ENCODE results near the gene AIDA. TPM values are rescaled to one million over a fixed set of nuclear protein-coding genes. Genes with fewer than 3 reads are reported as not detected.

The AIDA gene
- total and polyA plus RNA-seq, 4 donors: 35.1 to 97.2 (median 62.2) TPM

GRCh38 chr1:222629921-222630535 is 82.3 kb downstream of the AIDA start:
- H3K36me3 ChIP-seq (ENCODE audit: control insufficient read depth in 4 of 4, insufficient read depth in 4 of 4, low read length in 4 of 4): peaks cover 8 to 34% (median 20%) of the 10 kb centered on the region in 4 donors
- ATAC-seq (ENCODE audit: insufficient read depth, low FRiP score): no peak
- H3K27ac ChIP-seq (ENCODE audit: low read depth in 1 of 2, low read length in 1 of 2): no peak overlapping the region

GRCh38 chr1:222627232-222627631 is 85.1 kb downstream of the AIDA start:
- Histone ChIP-seq H3K9ac (ENCODE audit: insufficient read depth in 1 of 2, low read length in 2 of 2) (no peak overlapping the region), H3K27me3 (ENCODE audit: control insufficient read depth in 3 of 3, insufficient read depth in 3 of 3, low read length in 2 of 3) (no peaks in the 10 kb centered on the region), H3K9me3 (ENCODE audit: control insufficient read depth in 4 of 4, insufficient read depth in 3 of 4, low read length in 3 of 4) (no peaks in the 10 kb centered on the region), H3K4me1 (ENCODE audit: control insufficient read depth in 5 of 5, insufficient read depth in 5 of 5, low read length in 5 of 5) (no peaks in the 10 kb centered on the region), H3K27ac (ENCODE audit: low read depth in 1 of 2, low read length in 1 of 2) (peak overlapping the region in 1 of 2 donors; percentile 46), H3K4me3 (no peak overlapping the region), H3K36me3 (ENCODE audit: control insufficient read depth in 4 of 4, insufficient read depth in 4 of 4, low read length in 4 of 4) (peaks cover 9 to 32% (median 22%) of the 10 kb centered on the region in 4 donors)
- no peak for TF ChIP-seq CTCF (IDR thresholded peaks at IDR 0.05; ENCODE audit: control extremely low read depth, extremely low read depth)
- no peak for ATAC-seq (ENCODE audit: insufficient read depth, low FRiP score)
- WGBS, 2 donors: 87 to 94% methylated on average over 6 of the region's 6 CpGs
- DNase-seq: no peak

More at GRCh38 chr1:222629921-222630535, 82.3 kb downstream of the AIDA start:
- Histone ChIP-seq H3K9ac (ENCODE audit: insufficient read depth in 1 of 2, low read length in 2 of 2) (no peak overlapping the region), H3K4me3 (no peak overlapping the region), H3K4me1 (ENCODE audit: control insufficient read depth in 5 of 5, insufficient read depth in 5 of 5, low read length in 5 of 5) (no peaks in the 10 kb centered on the region), H3K27me3 (ENCODE audit: control insufficient read depth in 3 of 3, insufficient read depth in 3 of 3, low read length in 2 of 3) (no peaks in the 10 kb centered on the region), H3K9me3 (ENCODE audit: control insufficient read depth in 4 of 4, insufficient read depth in 3 of 4, low read length in 3 of 4) (no peaks in the 10 kb centered on the region)
- WGBS, 2 donors: 92 to 96% methylated on average over 7 of the region's 7 CpGs
- no peak for TF ChIP-seq CTCF (IDR thresholded peaks at IDR 0.05; ENCODE audit: control extremely low read depth, extremely low read depth)
- no peak for DNase-seq

GRCh38 chr1:222624214-222624613 is 88.1 kb downstream of the AIDA start:
- peaks cover 0 to 5% (median 4%) of the 10 kb centered on the region in 5 donors for H3K4me1 ChIP-seq (ENCODE audit: control insufficient read depth in 5 of 5, insufficient read depth in 5 of 5, low read length in 5 of 5)
- DNase-seq (no peak), ATAC-seq (ENCODE audit: insufficient read depth, low FRiP score) (no peak)
- no peak overlapping the region for H3K4me3 ChIP-seq
- no peak for TF ChIP-seq CTCF (IDR thresholded peaks at IDR 0.05; ENCODE audit: control extremely low read depth, extremely low read depth)
- no peaks in the 10 kb centered on the region for H3K9me3 ChIP-seq (ENCODE audit: control insufficient read depth in 4 of 4, insufficient read depth in 3 of 4, low read length in 3 of 4)
- H3K9ac ChIP-seq (ENCODE audit: insufficient read depth in 1 of 2, low read length in 2 of 2): no peak overlapping the region
- 91 to 95% methylated on average over 7 of the region's 7 CpGs for WGBS, 2 donors
- peaks cover 9 to 24% (median 17%) of the 10 kb centered on the region in 4 donors for H3K36me3 ChIP-seq (ENCODE audit: control insufficient read depth in 4 of 4, insufficient read depth in 4 of 4, low read length in 4 of 4)
- H3K27ac ChIP-seq (ENCODE audit: low read depth in 1 of 2, low read length in 1 of 2): no peak overlapping the region
- H3K27me3 ChIP-seq (ENCODE audit: control insufficient read depth in 3 of 3, insufficient read depth in 3 of 3, low read length in 2 of 3): no peaks in the 10 kb centered on the region

- no peak for DNase-seq
- peaks cover 9 to 22% (median 12%) of the 10 kb centered on the region in 4 donors for H3K36me3 ChIP-seq (ENCODE audit: control insufficient read depth in 4 of 4, insufficient read depth in 4 of 4, low read length in 4 of 4)
- H3K9ac ChIP-seq (ENCODE audit: insufficient read depth in 1 of 2, low read length in 2 of 2): no peak overlapping the region
- no peak overlapping the region for H3K27ac ChIP-seq (ENCODE audit: low read depth in 1 of 2, low read length in 1 of 2)
- TF ChIP-seq CTCF (IDR thresholded peaks at IDR 0.05; ENCODE audit: control extremely low read depth, extremely low read depth): no peak
- H3K9me3 ChIP-seq (ENCODE audit: control insufficient read depth in 4 of 4, insufficient read depth in 3 of 4, low read length in 3 of 4): no peaks in the 10 kb centered on the region
- no peak overlapping the region for H3K4me3 ChIP-seq
- no peaks in the 10 kb centered on the region for H3K27me3 ChIP-seq (ENCODE audit: control insufficient read depth in 3 of 3, insufficient read depth in 3 of 3, low read length in 2 of 3)
- H3K4me1 ChIP-seq (ENCODE audit: control insufficient read depth in 5 of 5, insufficient read depth in 5 of 5, low read length in 5 of 5): peaks cover 0 to 9% (median 4%) of the 10 kb centered on the region in 5 donors
- no peak for ATAC-seq (ENCODE audit: insufficient read depth, low FRiP score)
These were observed 88.8 kb downstream of the AIDA start for GRCh38 chr1:222623458-222623857.

Data from lung (tissue), 12 donors.